Mesenchymal stem cell (in vitro differentiated cells and primary cell): ENCODE measurements around the gene CEP55. TPM values are rescaled to one million over a fixed set of nuclear protein-coding genes. Genes with fewer than 3 reads are reported as not detected.

Source experiments
- small RNA-seq: library from polyadenylated mRNA; stranded (forward); fragments of <200 nt; extraction: miRNeasy Mini kit (QIAGEN cat#:217004); gene quantifications from one replicate; pipeline ENCODE3, GENCODE V24; 2013; ENCODE audit warnings: low read depth

The CEP55 gene

Small RNAs within 50 kb of the gene (small RNA-seq; reads per million reads assigned to genes)
- gene RNA5SP323: not detected
